ENCODE data around the gene IFT80. TPM values are rescaled to one million over a fixed set of nuclear protein-coding genes. Genes with fewer than 3 reads are reported as not detected.

The IFT80 gene
- polyA plus RNA-seq, 1 donor (not counting 4 experiments of a cell fraction or from before 2014, with no cell fraction given): 23.6 TPM

GRCh38 chr3:160403028-160403545, 4.1 kb upstream of the IFT80 start:
- Histone ChIP-seq H3K27ac (ENCODE audit: control insufficient read depth, insufficient read depth, low read length) (peak overlapping the region; percentile 25), H3K79me2 (ENCODE audit: control insufficient read depth, insufficient read depth, low read length) (peaks cover 93% of the 10 kb centered on the region), H3K9ac (ENCODE audit: control insufficient read depth, extremely low read depth, insufficient read depth, low read length) (no peak overlapping the region), H4K20me1 (ENCODE audit: control insufficient read depth, extremely low read depth, insufficient read depth, low read length) (peaks cover 6% of the 10 kb centered on the region), H3K36me3 (ENCODE audit: control insufficient read depth in 2 of 2, extremely low read depth in 1 of 2, insufficient read depth in 2 of 2, low read length in 2 of 2) (peaks cover 0 to 4% of the 10 kb centered on the region in 2 experiments), H3K9me3 (ENCODE audit: control insufficient read depth, low read depth, low read length) (no peaks in the 10 kb centered on the region), H3K9me1 (ENCODE audit: control insufficient read depth, extremely low read depth, insufficient read depth, low read length) (no peaks in the 10 kb centered on the region), H3K4me2 (ENCODE audit: control insufficient read depth, extremely low read depth, insufficient read depth, low read depth, low read length) (peak overlapping the region; percentile 81), H2AFZ (ENCODE audit: control insufficient read depth, low read length) (no peak overlapping the region), H3K4me3 (ENCODE audit: control insufficient read depth in 2 of 3, extremely low read depth in 1 of 3, insufficient read depth in 2 of 3, low read depth in 1 of 3, low read length in 3 of 3) (peak overlapping the region in 2 of 3 experiments; percentile 92 to 100), H3K4me1 (ENCODE audit: control insufficient read depth, extremely low read depth, insufficient read depth, low read length) (peaks cover 17% of the 10 kb centered on the region), H3K27me3 (ENCODE audit: control insufficient read depth, extremely low read depth, insufficient read depth, low read length) (no peaks in the 10 kb centered on the region)
- dilution Hi-C loops (cut with MboI; ENCODE audit: extremely low pct_ligation_motif_present, low sequenced_read_pairs): no loop called here
- FAIRE-seq: no peak
- no peak for TF ChIP-seq CTCF (optimal IDR thresholded peaks at IDR 0.05 in 1 of 3, IDR thresholded peaks at IDR 0.05 in 1 of 3, conservative IDR thresholded peaks at IDR 0.05 in 1 of 3; ENCODE audit: extremely low read depth in 1 of 3, insufficient read depth in 2 of 3, low read length in 3 of 3)
- no peak for TF ChIP-seq EZH2 (IDR thresholded peaks at IDR 0.05; ENCODE audit: low read length)
- no peak for DNase-seq (ENCODE audit: low read depth, low spot score)

GRCh38 chr3:160402221-160403027, 3.4 kb upstream of the IFT80 start:
- Histone ChIP-seq H3K27me3 (ENCODE audit: control insufficient read depth, extremely low read depth, insufficient read depth, low read length) (no peaks in the 10 kb centered on the region), H3K9me3 (ENCODE audit: control insufficient read depth, low read depth, low read length) (no peaks in the 10 kb centered on the region), H3K4me2 (ENCODE audit: control insufficient read depth, extremely low read depth, insufficient read depth, low read depth, low read length) (peak overlapping the region; percentile 81), H2AFZ (ENCODE audit: control insufficient read depth, low read length) (no peak overlapping the region), H4K20me1 (ENCODE audit: control insufficient read depth, extremely low read depth, insufficient read depth, low read length) (peaks cover 6% of the 10 kb centered on the region), H3K4me3 (ENCODE audit: control insufficient read depth in 2 of 3, extremely low read depth in 1 of 3, insufficient read depth in 2 of 3, low read depth in 1 of 3, low read length in 3 of 3) (peak overlapping the region; percentile 72 to 100 (median 92)), H3K36me3 (ENCODE audit: control insufficient read depth in 2 of 2, extremely low read depth in 1 of 2, insufficient read depth in 2 of 2, low read length in 2 of 2) (peaks cover 0 to under 1% of the 10 kb centered on the region in 2 experiments), H3K27ac (ENCODE audit: control insufficient read depth, insufficient read depth, low read length) (peak overlapping the region; percentile 96), H3K79me2 (ENCODE audit: control insufficient read depth, insufficient read depth, low read length) (peaks cover 94% of the 10 kb centered on the region), H3K9me1 (ENCODE audit: control insufficient read depth, extremely low read depth, insufficient read depth, low read length) (no peaks in the 10 kb centered on the region), H3K4me1 (ENCODE audit: control insufficient read depth, extremely low read depth, insufficient read depth, low read length) (peaks cover 19% of the 10 kb centered on the region), H3K9ac (ENCODE audit: control insufficient read depth, extremely low read depth, insufficient read depth, low read length) (peak overlapping the region; percentile 97)
- FAIRE-seq (no peak), DNase-seq (ENCODE audit: low read depth, low spot score) (no peak)
- dilution Hi-C loops (cut with MboI; ENCODE audit: extremely low pct_ligation_motif_present, low sequenced_read_pairs): no loop called here
- TF ChIP-seq CTCF (optimal IDR thresholded peaks at IDR 0.05 in 1 of 3, IDR thresholded peaks at IDR 0.05 in 1 of 3, conservative IDR thresholded peaks at IDR 0.05 in 1 of 3; ENCODE audit: extremely low read depth in 1 of 3, insufficient read depth in 2 of 3, low read length in 3 of 3) (no peak), EZH2 (IDR thresholded peaks at IDR 0.05; ENCODE audit: low read length) (no peak)

Data from keratinocyte (primary cell).